Transverse colon (tissue), 4 donors: Measurements from ENCODE around the gene TNFSF8. TPM values are rescaled to one million over a fixed set of nuclear protein-coding genes. Genes with fewer than 3 reads are reported as not detected.

ENCODE experiments used
- total RNA-seq, 4 donors: library from RNA; depleted of rRNA; stranded (reverse); fragments of >200 nt; gene quantifications; one replicate each; pipeline ENCODE4 v1.1.0, GENCODE V29; 2016

TNFSF8 gene
- total RNA-seq, 4 donors from 2014 or later: 1.2 to 5.2 TPM; not detected in 2

Other genes starting within 250 kb of the TNFSF8 start
- not detected for gene TEX48, start 248.4 kb downstream of the TNFSF8 start, total RNA-seq
- gene TNFSF15, start 124.6 kb downstream of the TNFSF8 start, total RNA-seq: 1 to 10 TPM in 3 of 4 donors, under 1 TPM in 1; 0.37 to 2.0 (median 1.9) TPM
- gene TNC, start 187.6 kb upstream of the TNFSF8 start, total RNA-seq: 100 to 1,000 TPM in 1 of 4 donors, 10 to 100 TPM in 3; 29.4 to 316 (median 61.9) TPM